K562 (cell line): ENCODE measurements around the gene PRPF38A. TPM values are rescaled to one million over a fixed set of nuclear protein-coding genes. Genes with fewer than 3 reads are reported as not detected.

Source experiments
- CBFA2T3 ChIP-seq: fragments of 450-650 bp; IDR thresholded peaks from 2 replicates; pipeline ENCODE4 v1.6.1; 2017
- CHD4 ChIP-seq: fragments of 200-600 bp; sonication (generic); IDR thresholded peaks from 3 replicates; pipeline ENCODE4 v1.6.1; 2012; ENCODE audit warnings: low read depth, mild to moderate bottlenecking, mixed read lengths, low read length, inconsistent platforms; ENCODE audit not compliant: insufficient read depth, insufficient replicate concordance, poor library complexity, severe bottlenecking
- CREB1 ChIP-seq, 2 experiments: sonication (generic) in 1 of 2; formaldehyde crosslinking in 1 of 2; IDR thresholded peaks; 2 replicates each; pipeline versions ENCODE4 v1.6.1 to v1.8.0; 2012 to 2022; ENCODE audit warnings: inconsistent platforms in 1 of 2, mild to moderate bottlenecking in 1 of 2, missing genetic modification reagents in 1 of 2, moderate library complexity in 1 of 2
- CTBP1 ChIP-seq: fragments of 450-650 bp; IDR thresholded peaks from 2 replicates; pipeline ENCODE4 v1.6.1; 2016; ENCODE audit warnings: borderline replicate concordance
- ERF ChIP-seq: fragments of 450-650 bp; formaldehyde crosslinking; IDR thresholded peaks from 2 replicates; pipeline ENCODE4 v1.4.0; 2020; ENCODE audit warnings: mild to moderate bottlenecking, mixed read lengths
- ILF3 ChIP-seq: fragments of 450-650 bp; IDR thresholded peaks from 2 replicates; pipeline ENCODE4 v1.6.1; 2018; ENCODE audit warnings: antibody characterized with exemption, mild to moderate bottlenecking, moderate library complexity, borderline replicate concordance
- MCM2 ChIP-seq: fragments of 450-650 bp; IDR thresholded peaks from 2 replicates; pipeline ENCODE4 v1.6.1; 2017; ENCODE audit warnings: low read depth, mild to moderate bottlenecking
- SNIP1 ChIP-seq: fragments of 450-650 bp; IDR thresholded peaks from 2 replicates; pipeline ENCODE4 v1.7.1; 2017; ENCODE audit warnings: low read depth, mild to moderate bottlenecking
- SRSF3 ChIP-seq: fragments of 200-400 bp; formaldehyde crosslinking; IDR thresholded peaks from 2 replicates; pipeline ENCODE4 v1.6.1; 2016; ENCODE audit warnings: mild to moderate bottlenecking, low read length, moderate library complexity; ENCODE audit not compliant: insufficient read depth
- STAT5B ChIP-seq: fragments of 250-450 bp; sonication (Bioruptor Pico); IDR thresholded peaks from 2 replicates; pipeline ENCODE4 v1.8.0; 2021; ENCODE audit warnings: mild to moderate bottlenecking, inconsistent platforms
- TAL1 ChIP-seq: fragments of 450-650 bp; IDR thresholded peaks from 2 replicates; pipeline ENCODE4 v1.6.1; 2016; ENCODE audit warnings: mild to moderate bottlenecking
- ZNF507 ChIP-seq: conservative IDR thresholded peaks from 2 replicates; pipeline ENCODE4 v1.6.1; 2017; ENCODE audit warnings: missing genetic modification characterization, missing compliant biosample characterization
- polyA plus RNA-seq, 8 experiments: library from polyadenylated mRNA; depleted of rRNA in 4 of 8; stranded (reverse) in 5 of 8; unstranded in 3 of 8; fragments of >200 nt; fragmentation: Nextera tagmentation in 2 of 8; fragmentation: Illumina TruSeq in 1 of 8; extraction: Ambion mirVana in 2 of 8; extraction: Trizol in 1 of 8; gene quantifications; 2 replicates each; pipeline versions ENCODE4 v1.2.1 to v1.2.3, GENCODE V29; 2011 to 2014; ENCODE audit warnings: inconsistent platforms in 1 of 8, missing spikeins in 1 of 8
- total RNA-seq, 7 experiments: library from RNA; depleted of rRNA in 6 of 7; stranded (reverse); fragments of >200 nt in 6 of 7; fragmentation: Illumina TruSeq in 2 of 7; extraction: Trizol in 2 of 7; gene quantifications; 2 replicates each; pipeline versions ENCODE4 v1.2.1 to v1.2.3, GENCODE V29; 2011 to 2021; ENCODE audit warnings: low replicate concordance in 1 of 7
- TF ChIP-seq, protein P1 (sequence below): fragments of 250-450 bp; sonication (Bioruptor Pico); IDR thresholded peaks from 2 replicates; pipeline ENCODE4 v1.8.0; 2021; ENCODE audit warnings: moderate library complexity, mild to moderate bottlenecking, inconsistent platforms
- TF ChIP-seq, protein P2 (sequence below): fragments of 250-450 bp; sonication (Bioruptor Pico); IDR thresholded peaks from 2 replicates; pipeline ENCODE4 v1.8.0; 2021; ENCODE audit warnings: moderate library complexity, mild to moderate bottlenecking, inconsistent platforms
- TF ChIP-seq, protein P3 (sequence below): fragments of 250-450 bp; sonication (Bioruptor Pico); IDR thresholded peaks from 2 replicates; pipeline ENCODE4 v1.4.0; 2020

The PRPF38A gene
- total and polyA plus RNA-seq, 9 of the 15 experiments (the other 6 are each of a cell fraction or from before 2014, with no cell fraction given), result 53.6 to 198 (median 89.2) TPM

DNA sequence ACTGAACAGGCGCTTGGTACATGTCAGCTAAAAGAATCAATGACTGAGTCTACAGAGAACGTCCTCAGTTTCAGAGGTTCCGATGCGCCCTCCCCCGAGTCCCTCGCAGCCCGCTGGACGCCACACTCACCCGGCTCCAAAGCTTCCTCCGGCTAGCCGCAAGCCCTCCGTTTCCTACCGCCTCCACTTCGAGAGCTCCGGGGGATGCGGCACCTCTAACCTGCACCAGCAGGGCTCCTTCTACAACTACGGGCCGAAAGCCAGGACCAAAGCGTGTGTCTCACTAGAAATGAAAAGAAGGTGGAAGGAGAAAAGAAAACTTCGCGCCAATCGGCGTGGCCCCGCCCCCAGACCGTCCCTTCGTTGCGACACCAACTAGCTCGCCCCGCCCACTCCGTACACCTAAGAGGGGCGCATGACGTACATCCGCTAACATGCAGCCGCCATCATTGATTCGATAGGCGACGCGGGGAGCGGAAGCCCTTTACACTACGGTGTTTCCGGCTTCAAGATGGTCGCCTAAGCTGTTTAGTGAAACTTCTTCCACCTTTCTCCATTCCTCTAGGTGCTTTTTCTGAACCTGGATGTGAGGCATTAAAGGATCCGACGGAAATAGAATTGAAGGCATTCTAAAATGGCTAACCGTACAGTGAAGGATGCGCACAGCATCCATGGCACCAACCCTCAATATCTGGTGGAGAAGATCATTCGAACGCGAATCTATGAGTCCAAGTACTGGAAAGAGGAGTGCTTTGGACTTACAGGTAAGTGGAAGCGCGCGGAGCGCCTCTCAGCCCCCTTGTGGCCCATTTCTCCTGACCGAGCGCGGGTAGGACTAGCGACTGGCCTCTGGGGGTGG is at the start of gene PRPF38A, which contains the start of gene ORC1 (continued):
- TF ChIP-seq ERF (CRISPR knock-in tag) (peak; percentile 25; the same call in 1 of the 2 replicates), CREB1 (IDR thresholded peaks at IDR 0.05) (peak; percentile 97), CREB1 (CRISPR knock-in tag; IDR thresholded peaks at IDR 0.05) (peak; percentile 97), CHD4 (no peak), MCM2 (no peak), CTBP1 (peak; percentile 46; the same call in 1 of the 2 replicates), CBFA2T3 (no peak), STAT5B (no peak), ZNF507 (tag) (no peak), SNIP1 (peak; percentile 21; the same call in 1 of the 2 replicates), ILF3 (no peak; the same call in 1 of the 2 replicates), TAL1 (no peak), SRSF3 (no peak)
- TF ChIP-seq, protein P1, sequence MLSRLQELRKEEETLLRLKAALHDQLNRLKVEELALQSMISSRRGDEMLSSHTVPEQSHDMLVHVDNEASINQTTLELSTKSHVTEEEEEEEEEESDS, result no peak
- TF ChIP-seq, protein P2, sequence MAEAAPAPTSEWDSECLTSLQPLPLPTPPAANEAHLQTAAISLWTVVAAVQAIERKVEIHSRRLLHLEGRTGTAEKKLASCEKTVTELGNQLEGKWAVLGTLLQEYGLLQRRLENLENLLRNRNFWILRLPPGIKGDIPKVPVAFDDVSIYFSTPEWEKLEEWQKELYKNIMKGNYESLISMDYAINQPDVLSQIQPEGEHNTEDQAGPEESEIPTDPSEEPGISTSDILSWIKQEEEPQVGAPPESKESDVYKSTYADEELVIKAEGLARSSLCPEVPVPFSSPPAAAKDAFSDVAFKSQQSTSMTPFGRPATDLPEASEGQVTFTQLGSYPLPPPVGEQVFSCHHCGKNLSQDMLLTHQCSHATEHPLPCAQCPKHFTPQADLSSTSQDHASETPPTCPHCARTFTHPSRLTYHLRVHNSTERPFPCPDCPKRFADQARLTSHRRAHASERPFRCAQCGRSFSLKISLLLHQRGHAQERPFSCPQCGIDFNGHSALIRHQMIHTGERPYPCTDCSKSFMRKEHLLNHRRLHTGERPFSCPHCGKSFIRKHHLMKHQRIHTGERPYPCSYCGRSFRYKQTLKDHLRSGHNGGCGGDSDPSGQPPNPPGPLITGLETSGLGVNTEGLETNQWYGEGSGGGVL, result no peak
- TF ChIP-seq, protein P3, sequence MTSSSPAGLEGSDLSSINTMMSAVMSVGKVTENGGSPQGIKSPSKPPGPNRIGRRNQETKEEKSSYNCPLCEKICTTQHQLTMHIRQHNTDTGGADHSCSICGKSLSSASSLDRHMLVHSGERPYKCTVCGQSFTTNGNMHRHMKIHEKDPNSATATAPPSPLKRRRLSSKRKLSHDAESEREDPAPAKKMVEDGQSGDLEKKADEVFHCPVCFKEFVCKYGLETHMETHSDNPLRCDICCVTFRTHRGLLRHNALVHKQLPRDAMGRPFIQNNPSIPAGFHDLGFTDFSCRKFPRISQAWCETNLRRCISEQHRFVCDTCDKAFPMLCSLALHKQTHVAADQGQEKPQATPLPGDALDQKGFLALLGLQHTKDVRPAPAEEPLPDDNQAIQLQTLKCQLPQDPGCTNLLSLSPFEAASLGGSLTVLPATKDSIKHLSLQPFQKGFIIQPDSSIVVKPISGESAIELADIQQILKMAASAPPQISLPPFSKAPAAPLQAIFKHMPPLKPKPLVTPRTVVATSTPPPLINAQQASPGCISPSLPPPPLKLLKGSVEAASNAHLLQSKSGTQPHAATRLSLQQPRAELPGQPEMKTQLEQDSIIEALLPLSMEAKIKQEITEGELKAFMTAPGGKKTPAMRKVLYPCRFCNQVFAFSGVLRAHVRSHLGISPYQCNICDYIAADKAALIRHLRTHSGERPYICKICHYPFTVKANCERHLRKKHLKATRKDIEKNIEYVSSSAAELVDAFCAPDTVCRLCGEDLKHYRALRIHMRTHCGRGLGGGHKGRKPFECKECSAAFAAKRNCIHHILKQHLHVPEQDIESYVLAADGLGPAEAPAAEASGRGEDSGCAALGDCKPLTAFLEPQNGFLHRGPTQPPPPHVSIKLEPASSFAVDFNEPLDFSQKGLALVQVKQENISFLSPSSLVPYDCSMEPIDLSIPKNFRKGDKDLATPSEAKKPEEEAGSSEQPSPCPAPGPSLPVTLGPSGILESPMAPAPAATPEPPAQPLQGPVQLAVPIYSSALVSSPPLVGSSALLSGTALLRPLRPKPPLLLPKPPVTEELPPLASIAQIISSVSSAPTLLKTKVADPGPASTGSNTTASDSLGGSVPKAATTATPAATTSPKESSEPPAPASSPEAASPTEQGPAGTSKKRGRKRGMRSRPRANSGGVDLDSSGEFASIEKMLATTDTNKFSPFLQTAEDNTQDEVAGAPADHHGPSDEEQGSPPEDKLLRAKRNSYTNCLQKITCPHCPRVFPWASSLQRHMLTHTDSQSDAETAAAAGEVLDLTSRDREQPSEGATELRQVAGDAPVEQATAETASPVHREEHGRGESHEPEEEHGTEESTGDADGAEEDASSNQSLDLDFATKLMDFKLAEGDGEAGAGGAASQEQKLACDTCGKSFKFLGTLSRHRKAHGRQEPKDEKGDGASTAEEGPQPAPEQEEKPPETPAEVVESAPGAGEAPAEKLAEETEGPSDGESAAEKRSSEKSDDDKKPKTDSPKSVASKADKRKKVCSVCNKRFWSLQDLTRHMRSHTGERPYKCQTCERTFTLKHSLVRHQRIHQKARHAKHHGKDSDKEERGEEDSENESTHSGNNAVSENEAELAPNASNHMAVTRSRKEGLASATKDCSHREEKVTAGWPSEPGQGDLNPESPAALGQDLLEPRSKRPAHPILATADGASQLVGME, result no peak; the same call in 1 of the 2 replicates
